Esophagus squamous epithelium (tissue), 5 donors: ENCODE data around the gene EXOC7. TPM values are rescaled to one million over a fixed set of nuclear protein-coding genes. Genes with fewer than 3 reads are reported as not detected.

ENCODE experiments used
- DNase-seq: peaks from one replicate; lab custom pipeline; 2025; lab: John Stamatoyannopoulos, UW
- H3K27ac ChIP-seq, 4 donors: fragments of 200-600 bp; sonication (generic); one replicate each; pipeline ENCODE4 v1.5.1; 2016 to 2019; ENCODE audit warnings: mild to moderate bottlenecking in 1 of 4
- H3K27me3 ChIP-seq, 4 donors: fragments of 200-600 bp; sonication (generic); 1 replicate in 3 of 4; 2 replicates in 1 of 4; pipeline versions ENCODE4 v1.5.1 to v1.6.0; 2017 to 2021; ENCODE audit warnings: antibody characterized with exemption in 1 of 4
- H3K36me3 ChIP-seq, 3 donors: fragments of 200-600 bp; sonication (generic); one replicate each; pipeline ENCODE4 v1.5.1; 2016 to 2019
- H3K4me1 ChIP-seq, 3 donors: fragments of 200-600 bp; sonication (generic); one replicate each; pipeline ENCODE4 v1.5.1; 2017 to 2019
- H3K4me3 ChIP-seq, 4 donors: fragments of 200-600 bp; sonication (generic); 1 replicate in 3 of 4; 2 replicates in 1 of 4; pipeline ENCODE4 v1.5.1; 2016 to 2019; ENCODE audit warnings: mild to moderate bottlenecking in 2 of 4, moderate library complexity in 1 of 4
- H3K9me3 ChIP-seq, 3 donors: fragments of 200-600 bp; sonication (generic); one replicate each; pipeline ENCODE4 v1.5.1; 2016 to 2019
- POLR2A ChIP-seq, 4 donors: fragments of 450-650 bp; IDR thresholded peaks; one replicate each; pipeline ENCODE4 v1.6.1; 2017; ENCODE audit warnings: antibody characterized with exemption in 4 of 4, mild to moderate bottlenecking in 4 of 4, moderate library complexity in 3 of 4
- WGBS, 2 donors: methylation state at CpG; one replicate each; pipeline ENCODE4 v1.1.5; 2018; 5-methylcytosine and 5-hydroxymethylcytosine counted together
- intact Hi-C: fragments of 100-400 bp; cut with DNase I; formaldehyde crosslinking; loops from one replicate; pipeline ENCODE4 v1.15.0; 2022
- total RNA-seq, 4 donors: library from RNA; depleted of rRNA; stranded (reverse); fragments of >200 nt; gene quantifications; one replicate each; pipeline ENCODE4 v1.1.0, GENCODE V29; 2016
- TF ChIP-seq, protein P1 (sequence below), 6 experiments: fragments of 450-650 bp in 4 of 6; fragments of 200-600 bp in 2 of 6; sonication (generic) in 2 of 6; IDR thresholded peaks; one replicate each; pipeline ENCODE4 v1.5.1; 2016 to 2019; ENCODE audit warnings: antibody characterized with exemption in 6 of 6, mild to moderate bottlenecking in 4 of 6, moderate library complexity in 4 of 6
- donor health status: DM: yes; HTN: yes; CAD: no.

The EXOC7 gene
- total RNA-seq, 4 donors from 2014 or later, result 70.3 to 84.5 (median 74.4) TPM

GRCh38 chr17:76141212-76142038, 37.8 kb upstream of the EXOC7 start, which contains the start of gene FOXJ1:
Gene FOXJ1, minus strand, starts transcription at chr17:76141245. Its CDS starts 850 bp downstream, at chr17:76140395.
- peak within 1 kb of the TSS; percentile 26 to 71 (median 48) for H3K4me3 ChIP-seq
- intact Hi-C loops, result no loop called here
- no peaks in the 10 kb centered on the region for H3K36me3 ChIP-seq
- peaks cover 20 to 71% (median 27%) of the 10 kb centered on the region in 3 donors for H3K4me1 ChIP-seq
- no peaks in the 10 kb centered on the region for H3K9me3 ChIP-seq
- 11 to 23% methylated on average over 15 to 34 of the region's 59 CpGs for WGBS, 2 donors
- no peak within 1 kb of the TSS for H3K27ac ChIP-seq
- H3K27me3 ChIP-seq, result peaks cover 8 to 55% (median 13%) of the 10 kb centered on the region in 4 donors
- no peak for DNase-seq
- no peak for TF ChIP-seq POLR2A (IDR thresholded peaks at IDR 0.05)
- TF ChIP-seq, protein P1, sequence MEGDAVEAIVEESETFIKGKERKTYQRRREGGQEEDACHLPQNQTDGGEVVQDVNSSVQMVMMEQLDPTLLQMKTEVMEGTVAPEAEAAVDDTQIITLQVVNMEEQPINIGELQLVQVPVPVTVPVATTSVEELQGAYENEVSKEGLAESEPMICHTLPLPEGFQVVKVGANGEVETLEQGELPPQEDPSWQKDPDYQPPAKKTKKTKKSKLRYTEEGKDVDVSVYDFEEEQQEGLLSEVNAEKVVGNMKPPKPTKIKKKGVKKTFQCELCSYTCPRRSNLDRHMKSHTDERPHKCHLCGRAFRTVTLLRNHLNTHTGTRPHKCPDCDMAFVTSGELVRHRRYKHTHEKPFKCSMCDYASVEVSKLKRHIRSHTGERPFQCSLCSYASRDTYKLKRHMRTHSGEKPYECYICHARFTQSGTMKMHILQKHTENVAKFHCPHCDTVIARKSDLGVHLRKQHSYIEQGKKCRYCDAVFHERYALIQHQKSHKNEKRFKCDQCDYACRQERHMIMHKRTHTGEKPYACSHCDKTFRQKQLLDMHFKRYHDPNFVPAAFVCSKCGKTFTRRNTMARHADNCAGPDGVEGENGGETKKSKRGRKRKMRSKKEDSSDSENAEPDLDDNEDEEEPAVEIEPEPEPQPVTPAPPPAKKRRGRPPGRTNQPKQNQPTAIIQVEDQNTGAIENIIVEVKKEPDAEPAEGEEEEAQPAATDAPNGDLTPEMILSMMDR (IDR thresholded peaks at IDR 0.05), result no peak

DNA sequence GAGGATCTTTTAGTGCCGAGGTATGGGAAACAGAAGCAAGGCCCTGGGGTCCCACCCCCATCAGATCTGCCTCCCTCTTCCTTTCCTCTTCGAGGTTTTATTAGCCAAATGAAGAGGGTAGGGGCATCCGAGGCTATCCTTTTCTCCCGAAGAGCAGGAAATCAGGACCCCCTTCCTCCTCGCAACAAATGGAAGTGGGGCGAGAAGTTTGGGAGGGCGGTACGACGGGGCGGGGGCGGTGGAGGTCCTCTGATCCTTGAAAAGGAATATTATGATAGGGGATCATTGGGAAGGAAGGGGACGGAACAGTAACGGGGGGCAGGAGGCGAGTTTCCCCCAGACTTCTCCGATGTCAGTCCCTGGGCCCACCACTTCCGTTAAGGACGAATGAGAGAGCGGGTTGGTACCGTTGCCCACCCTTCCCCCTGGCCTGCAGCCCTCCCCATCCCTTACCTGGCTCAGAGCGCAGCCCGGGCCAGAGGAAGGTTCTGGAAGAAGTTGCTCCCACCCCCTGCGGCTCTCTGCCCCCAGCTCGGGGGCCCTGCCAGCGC, 37.1 kb upstream of the EXOC7 start:
- TF ChIP-seq, protein P1 (IDR thresholded peaks at IDR 0.05), result no peak
- TF ChIP-seq POLR2A (IDR thresholded peaks at IDR 0.05), result no peak
- Histone ChIP-seq H3K9me3 (no peaks in the 10 kb centered on the region), H3K27me3 (peaks cover 8 to 62% (median 13%) of the 10 kb centered on the region in 4 donors), H3K27ac (no peak overlapping the region), H3K4me1 (peaks cover 18 to 67% (median 23%) of the 10 kb centered on the region in 3 donors), H3K4me3 (peak overlapping the region in 3 of 4 donors; percentile 44 to 71 (median 51)), H3K36me3 (no peaks in the 10 kb centered on the region)
- WGBS, 2 donors, result 3 to 5% methylated on average over 11 to 12 of the region's 24 CpGs
- intact Hi-C loops, result no loop called here
- DNase-seq, result no peak

DNA sequence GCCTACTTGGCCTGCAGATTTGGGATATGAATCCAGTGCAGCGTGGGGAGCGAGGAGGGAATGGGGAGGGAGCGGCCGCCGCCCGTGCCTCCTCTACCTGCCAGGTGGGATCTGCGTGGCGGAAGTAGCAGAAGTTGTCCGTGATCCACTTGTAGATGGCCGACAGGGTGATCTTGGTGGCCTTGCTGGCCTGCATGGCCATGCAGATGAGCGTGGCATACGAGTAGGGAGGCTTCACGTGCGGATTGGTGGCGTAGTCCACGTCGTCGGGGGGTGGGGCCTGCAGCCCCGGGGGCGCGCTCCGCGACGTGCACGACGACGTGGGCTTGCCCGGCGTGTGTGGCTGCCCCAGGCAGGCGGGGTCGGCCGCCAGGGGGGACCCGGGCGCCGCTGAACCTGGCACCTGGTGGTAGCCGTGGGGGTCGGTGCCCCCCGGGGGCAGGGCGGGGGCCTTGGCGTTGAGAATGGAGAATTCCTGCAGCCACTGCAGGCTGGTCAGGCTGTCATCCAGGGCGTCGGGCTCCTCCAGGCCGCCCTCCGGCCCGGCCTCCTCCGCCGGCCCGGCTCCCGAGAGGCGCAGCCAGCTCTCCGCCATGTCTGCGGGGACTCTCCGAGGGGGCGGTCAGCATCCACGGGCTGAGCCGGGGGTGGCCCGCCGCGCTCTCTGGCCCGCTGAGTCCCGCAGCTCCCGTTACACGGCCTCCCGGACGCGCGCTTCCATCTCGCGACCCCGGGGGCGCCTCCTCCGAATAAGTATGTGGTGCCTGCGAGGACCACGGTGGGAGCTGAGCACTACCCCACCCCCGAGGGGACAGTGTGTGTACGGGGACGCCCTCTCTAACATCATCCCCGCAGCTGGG, 36.4 kb upstream of the EXOC7 start:
- WGBS, 2 donors, result 30 to 80% methylated on average over 3 to 15 of the region's 78 CpGs
- Histone ChIP-seq H3K4me3 (peak overlapping the region in 3 of 4 donors; percentile 4 to 51 (median 48)), H3K27me3 (peaks cover 8 to 69% (median 13%) of the 10 kb centered on the region in 4 donors), H3K27ac (no peak overlapping the region), H3K9me3 (no peaks in the 10 kb centered on the region), H3K4me1 (peaks cover 13 to 67% (median 19%) of the 10 kb centered on the region in 3 donors), H3K36me3 (no peaks in the 10 kb centered on the region)
- intact Hi-C loops, result no loop called here
- no peak for TF ChIP-seq POLR2A (IDR thresholded peaks at IDR 0.05)
- TF ChIP-seq, protein P1 (IDR thresholded peaks at IDR 0.05), result no peak
- no peak for DNase-seq

DNA sequence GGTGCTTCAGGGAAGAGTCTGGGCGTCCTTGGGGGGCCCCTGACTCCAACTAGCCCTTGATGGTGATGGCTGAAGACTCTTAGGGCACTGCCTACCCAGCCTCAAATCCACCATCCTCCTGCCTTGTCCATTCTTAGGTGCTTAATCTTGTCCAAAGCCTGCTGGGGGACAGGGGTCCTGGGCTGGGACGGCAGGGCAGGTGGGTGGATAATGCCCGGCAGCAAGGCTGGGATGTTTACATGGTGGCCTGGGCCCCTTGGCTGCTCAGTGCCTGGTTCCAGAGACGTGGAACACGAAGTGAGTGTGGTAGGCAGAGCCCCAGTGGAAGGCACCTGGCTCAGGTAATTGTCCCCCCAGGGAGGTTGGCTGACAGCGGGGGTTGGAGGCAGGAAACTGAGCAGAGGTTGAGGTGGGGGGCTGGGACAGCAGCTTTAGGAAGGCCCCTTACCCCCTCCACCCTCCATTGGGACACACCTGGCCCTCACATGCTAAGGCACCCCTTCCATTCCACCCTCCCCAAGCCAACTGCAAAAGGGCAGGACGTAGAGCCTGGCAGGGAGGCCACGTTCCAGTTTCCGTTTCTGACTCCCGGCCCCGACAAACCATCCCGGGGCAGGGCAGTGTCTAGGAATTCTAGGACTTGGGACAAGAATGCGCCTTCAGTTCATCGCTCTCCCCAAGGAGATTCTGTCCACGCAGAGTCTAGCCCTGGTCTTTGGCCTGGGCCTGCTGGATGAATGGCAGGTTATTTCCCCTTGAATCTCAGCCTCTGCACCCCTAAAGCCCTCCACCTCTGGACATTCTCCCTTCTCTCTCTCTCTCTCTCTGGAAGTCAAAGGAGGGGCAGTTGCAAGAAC, 35.5 kb upstream of the EXOC7 start:
- Histone ChIP-seq H3K27me3 (peaks cover 8 to 78% (median 13%) of the 10 kb centered on the region in 4 donors), H3K4me3 (no peak overlapping the region), H3K36me3 (no peaks in the 10 kb centered on the region), H3K4me1 (peaks cover 13 to 65% (median 17%) of the 10 kb centered on the region in 3 donors), H3K9me3 (no peaks in the 10 kb centered on the region), H3K27ac (no peak overlapping the region)
- DNase-seq, result no peak
- TF ChIP-seq POLR2A (IDR thresholded peaks at IDR 0.05), result no peak
- intact Hi-C loops, result no loop called here
- WGBS, 2 donors, result 67 to 68% methylated on average over 9 to 11 of the region's 15 CpGs
